ENCODE measurements around the gene NPAS3.

DNA sequence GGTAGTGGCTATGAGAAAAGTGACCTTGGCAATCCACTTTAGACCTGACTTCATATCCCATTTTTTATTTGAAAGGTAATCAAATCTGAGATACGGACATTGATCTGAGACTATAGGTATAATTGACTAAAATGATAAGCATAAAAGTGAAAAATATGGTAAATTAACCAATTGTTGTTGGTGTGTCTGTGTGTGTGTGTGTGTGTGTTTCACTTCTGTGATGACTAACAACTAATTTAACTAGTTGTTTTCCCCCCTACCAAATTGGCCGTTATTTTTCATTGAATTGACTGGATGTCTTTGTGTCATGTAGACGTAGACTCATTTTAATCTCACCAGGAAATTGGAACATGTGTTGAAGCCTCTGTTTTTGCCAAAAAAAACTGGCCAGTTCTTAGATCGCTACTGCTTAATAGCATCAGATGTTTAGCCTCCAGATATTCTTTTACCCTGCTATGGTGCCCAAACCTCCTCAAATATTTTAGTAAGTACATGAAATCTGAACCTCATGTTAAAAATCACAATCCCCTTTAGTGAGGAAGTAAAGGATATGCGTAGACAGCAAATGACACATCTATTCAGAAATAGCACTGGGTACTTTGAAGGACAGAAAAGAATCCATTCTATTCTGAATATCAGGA lies 617.2 kb downstream of the NPAS3 start:
- TF ChIP-seq, protein P1, sequence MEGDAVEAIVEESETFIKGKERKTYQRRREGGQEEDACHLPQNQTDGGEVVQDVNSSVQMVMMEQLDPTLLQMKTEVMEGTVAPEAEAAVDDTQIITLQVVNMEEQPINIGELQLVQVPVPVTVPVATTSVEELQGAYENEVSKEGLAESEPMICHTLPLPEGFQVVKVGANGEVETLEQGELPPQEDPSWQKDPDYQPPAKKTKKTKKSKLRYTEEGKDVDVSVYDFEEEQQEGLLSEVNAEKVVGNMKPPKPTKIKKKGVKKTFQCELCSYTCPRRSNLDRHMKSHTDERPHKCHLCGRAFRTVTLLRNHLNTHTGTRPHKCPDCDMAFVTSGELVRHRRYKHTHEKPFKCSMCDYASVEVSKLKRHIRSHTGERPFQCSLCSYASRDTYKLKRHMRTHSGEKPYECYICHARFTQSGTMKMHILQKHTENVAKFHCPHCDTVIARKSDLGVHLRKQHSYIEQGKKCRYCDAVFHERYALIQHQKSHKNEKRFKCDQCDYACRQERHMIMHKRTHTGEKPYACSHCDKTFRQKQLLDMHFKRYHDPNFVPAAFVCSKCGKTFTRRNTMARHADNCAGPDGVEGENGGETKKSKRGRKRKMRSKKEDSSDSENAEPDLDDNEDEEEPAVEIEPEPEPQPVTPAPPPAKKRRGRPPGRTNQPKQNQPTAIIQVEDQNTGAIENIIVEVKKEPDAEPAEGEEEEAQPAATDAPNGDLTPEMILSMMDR (conservative IDR thresholded peaks at IDR 0.05; ENCODE audit: low read length) = no peak
- TF ChIP-seq EZH2phosphoT487 (IDR thresholded peaks at IDR 0.05; ENCODE audit: borderline replicate concordance) = no peak

All from Loucy (cell line).